OCI-LY3 (cell line): ENCODE data around the gene SLC35F2.

Experiments
- CTCF ChIP-seq: fragments of 200-600, 300-600 bp; sonication (generic); IDR thresholded peaks from 2 replicates; pipeline ENCODE4 v1.5.1; 2014; ENCODE audit warnings: antibody characterized with exemption, low read length, low read depth
- EZH2phosphoT487 ChIP-seq: fragments of 200-600 bp; shearing (Covaris generic); IDR thresholded peaks from 2 replicates; pipeline ENCODE4 v1.6.1; 2018; ENCODE audit warnings: antibody characterized with exemption, mixed run types, low read depth

GRCh38 chr11:107853070-107853469 lies 5.5 kb downstream of the SLC35F2 start:
- TF ChIP-seq CTCF (no peak), EZH2phosphoT487 (no peak)
